SKM-1 treated with dmso at 0.1 percent for 144 hours (cell line): Measurements from ENCODE around the gene RASL11A.
"Not testable (repeated sequence)": the region's sequence is repeated elsewhere in the genome, so short reads cannot be mapped to it uniquely, and the experiment has no call there.

Experiments
- DNase-seq: peaks from one replicate; lab custom pipeline; 2025; ENCODE audit not compliant: unreplicated experiment; lab: John Stamatoyannopoulos, UW

The RASL11A gene

GRCh38 chr13:27270594-27271520, at the start of gene RASL11A:
Gene RASL11A, plus strand, starts transcription at chr13:27270830. Its CDS starts 115 bp downstream, at chr13:27270945.
- DNase-seq = peak; percentile 73

DNA sequence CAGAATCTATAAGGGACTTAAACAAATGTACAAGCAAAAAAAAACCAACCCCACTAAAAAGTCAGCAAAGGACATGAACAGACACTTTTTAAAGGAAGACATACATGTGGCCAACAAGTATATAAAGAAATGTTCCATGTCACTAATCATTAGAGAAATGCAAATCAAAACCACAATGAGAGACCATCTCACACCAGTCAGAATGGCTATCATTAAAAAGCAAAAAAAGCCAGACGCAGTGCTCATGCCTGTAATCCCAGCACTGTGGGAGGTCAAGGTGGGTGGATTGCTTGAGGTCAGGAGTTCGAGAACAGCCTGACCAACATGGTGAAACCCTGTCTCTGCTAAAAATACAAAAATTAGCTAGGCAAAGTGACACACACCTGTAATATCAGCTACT, 48.5 kb upstream of the RASL11A start:
- DNase-seq = not testable (repeated sequence)

GRCh38 chr13:27226991-27227390, 43.6 kb upstream of the RASL11A start:
- DNase-seq = no peak

- no peak for DNase-seq
Observed at GRCh38 chr13:27228131-27228530, 42.5 kb upstream of the RASL11A start.

DNA sequence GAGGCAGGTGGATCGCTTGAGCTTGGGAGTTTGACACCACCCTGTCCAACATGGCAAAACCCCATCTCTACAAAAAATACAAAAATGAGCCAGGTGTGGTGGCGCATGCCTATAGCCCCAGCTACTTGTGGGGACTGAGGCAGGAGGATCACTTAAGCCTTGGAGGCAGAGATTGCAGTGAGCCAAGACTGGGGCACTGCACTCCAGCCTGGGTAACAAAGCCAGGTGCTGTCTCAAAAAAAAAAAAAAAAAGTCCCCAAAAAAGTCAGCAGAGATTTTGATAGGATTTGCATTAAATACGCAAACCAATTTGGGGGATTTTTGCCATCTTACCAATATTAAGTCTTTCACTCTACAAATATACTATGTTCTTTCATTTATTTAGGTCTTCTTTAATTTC, 41.0 kb upstream of the RASL11A start:
- no peak for DNase-seq

- DNase-seq = no peak
Observed at GRCh38 chr13:27233964-27234363, 36.7 kb upstream of the RASL11A start.

DNA sequence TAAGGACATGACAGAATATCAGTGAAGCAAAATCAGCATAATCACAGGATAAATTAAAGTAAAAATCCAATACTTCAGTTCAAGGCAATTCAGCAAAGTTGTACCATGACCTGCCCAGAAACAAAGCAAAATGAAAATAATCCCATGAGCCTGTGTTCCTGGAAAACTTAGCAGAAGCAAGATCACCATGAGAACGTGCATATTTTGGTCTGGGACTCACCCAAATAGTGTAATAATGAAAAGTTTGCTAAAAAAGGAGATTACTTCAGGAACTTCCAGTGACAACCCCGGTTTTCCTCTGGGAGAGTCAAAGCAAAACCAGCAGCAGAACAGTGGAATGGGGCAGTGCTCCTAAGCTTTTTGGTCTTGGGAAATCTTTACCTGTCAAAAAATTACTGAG, 34.2 kb upstream of the RASL11A start:
- no peak for DNase-seq

GRCh38 chr13:27242702-27243101, 27.9 kb upstream of the RASL11A start:
- DNase-seq = no peak

- no peak for DNase-seq
Observed at GRCh38 chr13:27245610-27246009, 25.0 kb upstream of the RASL11A start.

DNA sequence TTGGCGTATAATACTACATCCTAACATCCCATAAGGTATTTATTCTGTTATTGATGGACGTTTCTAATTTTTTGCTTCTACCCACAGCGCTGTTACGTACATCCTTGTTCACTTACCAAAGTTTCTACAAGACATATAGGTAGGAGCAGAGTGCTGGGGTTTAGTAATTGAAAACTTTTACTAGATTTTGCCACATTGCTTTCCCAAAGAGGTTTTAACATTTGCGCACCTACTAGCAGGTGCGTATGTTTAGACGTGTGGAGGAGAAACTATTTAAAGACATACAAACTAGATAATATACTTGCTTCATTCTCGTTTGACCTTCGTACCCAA, 19.8 kb upstream of the RASL11A start:
- no peak for DNase-seq

- peak; percentile 96 for DNase-seq
Observed at GRCh38 chr13:27251166-27252091, 19.2 kb upstream of the RASL11A start, which contains the start of gene RPL21. Gene RPL21, plus strand, starts transcription at chr13:27251558. Its CDS starts 2,219 bp downstream, at chr13:27253777.

- DNase-seq = no peak
Observed at GRCh38 chr13:27252467-27252866, 18.2 kb upstream of the RASL11A start.

GRCh38 chr13:27257233-27257568, 13.4 kb upstream of the RASL11A start:
- DNase-seq = no peak

GRCh38 chr13:27257648-27258253, 12.9 kb upstream of the RASL11A start:
- DNase-seq = no peak

DNA sequence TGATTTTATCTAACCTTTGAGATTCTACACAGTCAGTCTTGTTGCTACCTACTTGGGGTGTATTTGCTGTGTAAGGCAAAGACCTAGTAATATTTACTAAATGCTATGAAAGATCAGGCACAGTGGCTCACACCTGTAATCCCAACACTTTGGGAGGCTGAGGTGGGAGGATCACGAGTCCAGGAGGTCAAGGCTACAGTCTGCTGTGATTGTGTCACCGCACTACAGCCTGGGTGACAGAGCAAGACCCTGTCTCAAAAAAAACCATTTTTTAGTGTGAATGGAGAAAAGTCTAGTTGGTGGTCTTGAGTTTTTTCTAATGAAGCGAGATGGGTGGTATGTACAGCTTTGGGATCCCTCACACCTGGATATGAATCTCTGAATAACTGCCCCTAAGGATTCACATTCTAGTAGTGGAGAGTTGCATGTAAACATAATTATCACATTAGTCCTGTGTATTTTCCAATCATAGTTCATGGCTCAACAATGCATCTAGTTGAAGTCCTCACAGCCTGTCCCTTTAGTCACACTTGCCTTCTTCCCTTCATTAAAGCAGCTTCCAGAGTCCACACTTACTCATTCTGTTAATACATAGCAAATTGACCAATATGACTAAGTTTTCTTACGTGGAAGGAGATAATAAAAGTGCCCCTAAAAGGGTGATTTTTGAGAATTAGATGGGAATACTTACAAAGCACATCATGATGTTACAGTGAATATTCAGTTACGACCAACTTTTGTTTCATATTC, 11.8 kb upstream of the RASL11A start:
- DNase-seq = no peak

DNA sequence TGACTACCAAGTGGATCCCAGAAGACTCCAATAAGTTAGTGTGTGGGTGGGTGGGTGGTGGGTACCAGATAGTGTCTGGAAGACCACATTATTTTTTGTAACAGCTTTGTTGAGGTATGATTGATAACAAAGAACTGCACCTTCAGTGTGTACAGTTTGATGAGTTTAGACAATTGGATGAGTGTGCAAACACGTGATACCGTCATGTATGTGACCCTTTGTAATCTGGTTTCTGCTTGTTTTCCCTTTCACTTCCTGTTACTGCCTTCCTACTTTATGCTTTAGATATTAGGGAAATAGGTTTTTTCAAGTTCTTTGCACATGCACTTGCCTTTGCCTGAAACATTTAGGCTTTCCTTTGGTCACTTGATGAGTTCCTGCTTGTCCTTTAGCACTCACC, 10.8 kb upstream of the RASL11A start:
- no peak for DNase-seq

DNA sequence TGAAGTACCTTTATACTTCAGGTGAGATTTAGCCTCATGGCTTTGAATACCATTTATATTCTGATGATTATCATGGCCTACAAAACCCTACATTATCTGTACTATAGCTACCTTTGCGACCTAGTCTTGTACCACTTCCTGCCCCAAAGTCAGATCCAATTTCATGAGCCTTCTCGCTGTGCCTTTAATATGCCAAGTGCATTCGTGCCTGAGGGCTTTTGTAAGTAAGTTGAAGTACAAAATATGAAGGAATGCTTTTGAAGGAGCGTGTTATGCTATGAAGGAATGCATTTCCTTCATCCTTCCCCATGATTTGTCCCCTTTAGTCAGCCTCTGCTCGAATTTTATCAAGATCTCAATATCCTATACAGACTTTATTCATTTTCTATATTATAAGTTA, 9.2 kb upstream of the RASL11A start:
- DNase-seq = no peak

- no peak for DNase-seq
Observed at GRCh38 chr13:27263438-27263837, 7.2 kb upstream of the RASL11A start.

DNA sequence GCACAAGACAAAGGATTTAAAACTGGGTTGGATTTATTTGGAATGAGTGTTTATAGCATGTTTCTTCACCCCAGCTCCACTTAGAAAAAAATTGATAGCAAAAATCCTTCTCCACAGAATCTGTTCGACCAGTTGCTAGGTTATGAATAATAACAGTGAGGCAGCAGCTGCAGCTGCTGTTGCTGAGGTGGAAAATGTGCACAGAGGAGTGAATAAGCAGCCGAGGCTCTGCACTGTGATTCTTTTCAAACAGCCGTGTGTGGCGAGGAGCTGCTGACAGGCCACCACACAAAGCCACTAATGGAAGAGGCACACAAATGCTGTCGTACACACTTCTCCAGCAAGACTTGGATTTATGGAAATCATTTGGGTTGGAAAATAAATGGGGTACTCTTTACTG, 6.4 kb upstream of the RASL11A start:
- no peak for DNase-seq

DNA sequence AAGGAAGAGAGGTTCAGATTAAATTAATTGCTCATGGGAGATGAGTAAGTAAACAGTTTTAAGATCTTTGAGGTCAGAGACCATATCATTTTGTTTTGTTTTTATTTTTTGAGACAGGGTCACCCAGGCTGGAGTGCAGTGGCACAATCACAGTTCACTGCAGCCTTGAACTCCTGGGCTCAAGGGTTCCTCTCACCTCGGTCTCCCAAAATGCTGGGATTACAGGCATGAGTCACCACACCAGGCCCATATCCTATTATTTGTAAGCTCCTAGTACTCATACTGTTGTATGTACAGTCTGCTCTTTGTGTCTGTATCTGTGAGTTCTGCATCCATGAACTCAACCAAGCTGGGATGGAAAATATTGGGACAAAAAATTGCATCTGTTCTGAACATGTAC, 6.0 kb upstream of the RASL11A start:
- DNase-seq = no peak

DNA sequence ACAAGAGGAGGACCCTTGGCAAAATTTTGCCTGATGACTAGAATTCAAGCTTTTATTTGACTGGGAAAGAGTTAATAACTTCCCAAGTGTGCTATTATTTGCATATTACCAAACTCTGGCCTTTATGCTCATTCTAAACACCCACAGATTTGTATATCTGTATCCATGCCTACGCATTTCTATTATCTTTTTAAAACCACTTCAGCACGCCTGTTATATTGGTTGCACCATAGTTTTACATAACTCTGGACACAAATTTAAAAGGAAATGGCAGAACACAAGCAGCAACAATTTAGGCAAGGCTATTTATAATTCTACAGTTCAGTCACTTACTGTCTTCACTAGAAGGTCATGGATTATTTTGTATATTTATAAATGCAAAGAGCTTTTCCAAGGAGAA, 3.7 kb upstream of the RASL11A start:
- no peak for DNase-seq
